IMR-90 (cell line): Measurements from ENCODE around the gene MS4A2. TPM values are rescaled to one million over a fixed set of nuclear protein-coding genes. Genes with fewer than 3 reads are reported as not detected.

Source experiments
- ATAC-seq: fragments of 200-7000 bp; cut with Tn5 transposase; 2 replicates; pipeline ENCODE4 v1.9.1; 2020; ENCODE audit warnings: low read depth, mild to moderate bottlenecking, moderate library complexity
- Bru-seq: library from RNA; stranded (reverse); fragments of 400-500 nt; gene quantifications from one replicate; lab custom pipeline; 2021; lab: Mats Ljungman, UMichigan
- BruChase-seq, 2 experiments: library from RNA; stranded (reverse); fragments of 400-500 nt; gene quantifications; one replicate each; lab custom pipeline; 2021; lab: Mats Ljungman, UMichigan
- BruUV-seq: library from RNA; stranded (reverse); fragments of 400-500 nt; replicated peaks from 2 replicates; lab custom pipeline; 2021; lab: Mats Ljungman, UMichigan
- CTCF ChIA-PET: fragments of 300-600 bp; formaldehyde crosslinking; extraction: SDS; loops from one replicate; lab custom pipeline; 2021; ENCODE audit warnings: antibody characterized with exemption; lab: Yijun Ruan, JAX
- POLR2A ChIA-PET: fragments of 300-600 bp; sonication (Branson Sonifier 250); formaldehyde crosslinking; loops from one replicate; lab custom pipeline; 2022; ENCODE audit warnings: antibody characterized with exemption; ENCODE audit not compliant: unreplicated experiment; lab: Charles Lee
- DNase-seq: peaks from one replicate; pipeline ENCODE4 v3.0.0; 2013
- H2AFZ ChIP-seq: replicated peaks from 2 replicates; pipeline ENCODE3; 2013; ENCODE audit warnings: low read length, mild to moderate bottlenecking; ENCODE audit not compliant: poor library complexity
- H2AK5ac ChIP-seq: 2 replicates; pipeline ENCODE4 v1.6.1; 2013; ENCODE audit warnings: low read depth, low read length, inconsistent platforms
- H2AK9ac ChIP-seq: replicated peaks from 2 replicates; pipeline ENCODE3; 2013; ENCODE audit warnings: mild to moderate bottlenecking, low read depth, low read length, moderate library complexity; ENCODE audit not compliant: poor library complexity
- H2BK120ac ChIP-seq: 2 replicates; pipeline ENCODE4 v1.6.1; 2013; ENCODE audit warnings: low read depth, low read length, inconsistent platforms
- H2BK15ac ChIP-seq: 3 replicates; pipeline ENCODE4 v1.6.1; 2013; ENCODE audit warnings: low read depth, low read length, inconsistent platforms
- H2BK20ac ChIP-seq: 2 replicates; pipeline ENCODE4 v1.6.1; 2013; ENCODE audit warnings: low read depth, mild to moderate bottlenecking, inconsistent platforms, low read length, moderate library complexity
- H2BK5ac ChIP-seq: 2 replicates; pipeline ENCODE4 v1.6.1; 2013; ENCODE audit warnings: mild to moderate bottlenecking, low read depth, low read length, inconsistent platforms; ENCODE audit not compliant: poor library complexity, severe bottlenecking
- H3K14ac ChIP-seq: replicated peaks from 2 replicates; pipeline ENCODE4 v1.6.1; 2013; ENCODE audit warnings: low read depth, low read length, inconsistent platforms
- H3K18ac ChIP-seq: 2 replicates; pipeline ENCODE4 v1.6.1; 2013; ENCODE audit warnings: low read depth, low read length, control low read depth
- H3K23ac ChIP-seq: 2 replicates; pipeline ENCODE4 v1.6.1; 2013; ENCODE audit warnings: low read depth, low read length, inconsistent platforms
- H3K27ac ChIP-seq: 2 replicates; pipeline ENCODE4 v1.5.1; 2013; ENCODE audit warnings: mild to moderate bottlenecking, control low read depth, low read length; ENCODE audit not compliant: insufficient read depth
- H3K27me3 ChIP-seq: 2 replicates; pipeline ENCODE4 v1.6.1; 2013; ENCODE audit warnings: low read length; ENCODE audit not compliant: control insufficient read depth, insufficient read depth
- H3K36me3 ChIP-seq: 2 replicates; pipeline ENCODE4 v1.6.1; 2013; ENCODE audit warnings: low read length, mixed read lengths; ENCODE audit not compliant: control insufficient read depth, insufficient read depth
- H3K4ac ChIP-seq: 2 replicates; pipeline ENCODE4 v1.6.1; 2013; ENCODE audit warnings: low read depth, low read length, inconsistent platforms
- H3K4me1 ChIP-seq: 2 replicates; pipeline ENCODE4 v1.6.1; 2013; ENCODE audit warnings: low read length, mixed read lengths; ENCODE audit not compliant: control insufficient read depth, insufficient read depth
- H3K4me2 ChIP-seq: 2 replicates; pipeline ENCODE4 v1.6.1; 2013; ENCODE audit warnings: low read depth, mild to moderate bottlenecking, control low read depth, low read length, moderate library complexity
- H3K4me3 ChIP-seq: 2 replicates; pipeline ENCODE4 v1.5.1; 2013; ENCODE audit warnings: low read depth, mild to moderate bottlenecking, control low read depth, low read length, moderate library complexity; ENCODE audit not compliant: insufficient read depth
- H3K56ac ChIP-seq: 2 replicates; pipeline ENCODE4 v1.6.1; 2013; ENCODE audit warnings: low read length, inconsistent platforms; ENCODE audit not compliant: insufficient read depth; ENCODE audit errors: extremely low read depth
- H3K79me1 ChIP-seq, 2 experiments: 2 replicates each; pipeline ENCODE4 v1.6.1; 2013; ENCODE audit warnings: low read length in 2 of 2, inconsistent platforms in 1 of 2, low read depth in 1 of 2
- H3K9ac ChIP-seq: 2 replicates; pipeline ENCODE4 v1.6.1; 2013; ENCODE audit warnings: low read depth, low read length, control low read depth
- H3K9me1 ChIP-seq: 2 replicates; pipeline ENCODE4 v1.6.1; 2013; ENCODE audit warnings: low read length, inconsistent platforms; ENCODE audit not compliant: insufficient read depth
- H3K9me3 ChIP-seq: 2 replicates; pipeline ENCODE4 v1.6.1; 2013; ENCODE audit warnings: low read length; ENCODE audit not compliant: control insufficient read depth, insufficient read depth
- H4K20me1 ChIP-seq: 2 replicates; pipeline ENCODE4 v1.6.1; 2013; ENCODE audit warnings: low read length, inconsistent platforms; ENCODE audit not compliant: insufficient read depth
- H4K5ac ChIP-seq: 2 replicates; pipeline ENCODE4 v1.6.1; 2013; ENCODE audit warnings: mild to moderate bottlenecking, low read depth, low read length, control low read depth
- H4K8ac ChIP-seq, 2 experiments: 2 replicates each; pipeline ENCODE4 v1.6.1; 2013; ENCODE audit warnings: low read depth in 2 of 2, low read length in 2 of 2, control low read depth in 1 of 2, inconsistent platforms in 1 of 2
- H4K91ac ChIP-seq: 2 replicates; pipeline ENCODE4 v1.6.1; 2013; ENCODE audit warnings: low read depth, low read length, inconsistent platforms; ENCODE audit not compliant: insufficient read depth
- FOS ChIP-seq: fragments of 150-350 bp; IDR thresholded peaks from 2 replicates; pipeline ENCODE4 v1.6.1; 2016; ENCODE audit warnings: low read depth, low read length
- MAZ ChIP-seq: IDR thresholded peaks from 2 replicates; pipeline ENCODE4 v1.6.1; 2012; ENCODE audit warnings: low read depth, mild to moderate bottlenecking, low read length, improper control_type of control experiment, moderate library complexity, borderline replicate concordance
- WGBS, 2 experiments: methylation state at CpG; one replicate each; pipeline versions ENCODE4 v1.1.5 to v1.1.7; 2013; ENCODE audit warnings: missing lambda C conversion rate in 2 of 2; ENCODE audit not compliant: insufficient read length in 1 of 2; ENCODE audit errors: extremely low coverage in 2 of 2; 5-methylcytosine and 5-hydroxymethylcytosine counted together
- dilution Hi-C: fragments of 300-500 bp; cut with HindIII; formaldehyde crosslinking; loops from one replicate; pipeline ENCODE4 v1.14.3; 2018; ENCODE audit warnings: low sequenced_read_pairs; ENCODE audit not compliant: unreplicated experiment
- in situ Hi-C: fragments of 300-500 bp; cut with MboI; formaldehyde crosslinking; loops from 3 replicates; pipeline ENCODE4 v1.14.3; 2019; ENCODE audit warnings: low sequenced_read_pairs, inconsistent platforms, mixed read lengths
- intact Hi-C: fragments of 100-400 bp; cut with micrococcal nuclease; formaldehyde crosslinking; loops from 2 replicates; pipeline ENCODE4 v1.10.0; 2022
- long read RNA-seq: library from polyadenylated mRNA; unstranded; transcript quantifications from one replicate; pipeline ENCODE4 v2.0.0, GENCODE V29; 2021; ENCODE audit not compliant: unreplicated experiment
- polyA plus RNA-seq, 3 experiments: library from polyadenylated mRNA; depleted of rRNA; stranded (reverse); fragments of >200 nt; gene quantifications; 2 replicates each; pipeline ENCODE4 v1.2.3, GENCODE V29; 2012; ENCODE audit warnings: low replicate concordance in 1 of 3
- total RNA-seq: library from RNA; depleted of rRNA; stranded (reverse); fragments of >200 nt; gene quantifications from 2 replicates; pipeline ENCODE4 v1.2.3, GENCODE V29; 2012; rRNA removed

Gene MS4A2
- not detected in 2 replicates for total RNA-seq
- polyA plus RNA-seq (2012; rRNA removed): not detected in 2 replicates
- polyA plus RNA-seq (2012; cell fraction: cytosol; rRNA removed): not detected in 2 replicates
- polyA plus RNA-seq (2012; cell fraction: nucleus; rRNA removed; ENCODE audit: low replicate concordance): not detected in 2 replicates
- not detected for Bru-seq, nascent RNA
- BruChase-seq, experiment 1, labeled RNA remaining after a 6-hour chase: not detected
- BruChase-seq, experiment 2, labeled RNA remaining after a 2-hour chase: not detected
- long read RNA-seq: 0 reads

DNA sequence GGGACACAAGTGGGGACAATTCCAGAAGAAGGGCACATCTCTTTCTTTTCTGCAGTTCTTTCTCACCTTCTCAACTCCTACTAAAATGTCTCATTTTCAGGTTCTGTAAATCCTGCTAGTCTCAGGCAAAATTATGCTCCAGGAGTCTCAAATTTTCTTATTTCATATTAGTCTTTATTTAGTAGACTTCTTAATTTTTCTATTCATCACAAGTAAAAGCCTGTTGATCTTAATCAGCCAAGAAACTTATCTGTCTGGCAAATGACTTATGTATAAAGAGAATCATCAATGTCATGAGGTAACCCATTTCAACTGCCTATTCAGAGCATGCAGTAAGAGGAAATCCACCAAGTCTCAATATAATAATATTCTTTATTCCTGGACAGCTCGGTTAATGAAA lies at the start of gene MS4A2:
Gene MS4A2, plus strand, starts transcription at position 301 of the 400 bp plus-strand sequence. CDS start 102 bp downstream, outside the sequence.
- no peak for ATAC-seq
- no peak within 1 kb of the TSS for H3K4me2 ChIP-seq
- in situ Hi-C loops (no loop called here), intact Hi-C loops (no loop called here), dilution Hi-C loops (no loop called here)
- H3K79me1 ChIP-seq: no peaks in the 10 kb centered on the region
- POLR2A ChIA-PET: no interaction called here
- 0 out of 2 replicates have a peak, but pooled peaks cover 2% of the 10 kb centered on the region for H3K9me3 ChIP-seq
- no peaks in the 10 kb centered on the region for H3K36me3 ChIP-seq
- H3K18ac ChIP-seq: no peak within 1 kb of the TSS
- H4K5ac ChIP-seq: no peak within 1 kb of the TSS
- H3K4ac ChIP-seq: no peak within 1 kb of the TSS
- CTCF ChIA-PET: no interaction called here
- no peak within 1 kb of the TSS for H2AK9ac ChIP-seq
- H2BK20ac ChIP-seq: no peak within 1 kb of the TSS
- no peak within 1 kb of the TSS for H4K91ac ChIP-seq
- WGBS, 2 experiments: no CpG with 5 or more reads among the region's 1 CpG
- H4K8ac ChIP-seq: no peak within 1 kb of the TSS
- H3K4me3 ChIP-seq: no peak within 1 kb of the TSS
- no peak within 1 kb of the TSS for H3K14ac ChIP-seq
- H3K27me3 ChIP-seq: no peaks in the 10 kb centered on the region
- no peak within 1 kb of the TSS for H2BK5ac ChIP-seq
- H2BK120ac ChIP-seq: no peak within 1 kb of the TSS
- no peaks in the 10 kb centered on the region for H3K9me1 ChIP-seq
- H2BK15ac ChIP-seq: no peak within 1 kb of the TSS
- BruUV-seq: no TSS peak
- no peaks in the 10 kb centered on the region for H3K4me1 ChIP-seq
- no peak for DNase-seq
- no peak within 1 kb of the TSS for H3K23ac ChIP-seq
- no peak for TF ChIP-seq FOS
- no peak for TF ChIP-seq MAZ
- no peak within 1 kb of the TSS for H3K56ac ChIP-seq
- no peak within 1 kb of the TSS for H2AFZ ChIP-seq
- no peak within 1 kb of the TSS for H3K9ac ChIP-seq
- no peaks in the 10 kb centered on the region for H4K20me1 ChIP-seq
- no peak within 1 kb of the TSS for H3K27ac ChIP-seq
- H2AK5ac ChIP-seq: no peak within 1 kb of the TSS
